Activated CD4-positive, alpha-beta T cell treated with anti-CD3 and anti-CD28 coated beads, Interleukin-10, Interleukin-2, amounts not matched to agents 100 ng/mL and 50 ng/mL, durations not matched to agents 16 hours and 8 hours (primary cell): ENCODE data around the gene SERBP1.
"Not testable (repeated sequence)": the region's sequence is repeated elsewhere in the genome, so short reads cannot be mapped to it uniquely, and the experiment has no call there.

ENCODE experiments used
- DNase-seq: peaks from one replicate; pipeline ENCODE4 v3.0.0-alpha.2; 2020

SERBP1 gene

GRCh38 chr1:67430358-67431155 is at the start of gene SERBP1:
SERBP1 (minus strand) TSS chr1:67430402; CDS start chr1:67430300, 102 bp downstream.
- DNase-seq, result peak; percentile 99

- peak; percentile 48 for DNase-seq
Measured at GRCh38 chr1:67479146-67479891, 49.1 kb upstream of the SERBP1 start.

- DNase-seq, result no peak
Measured at GRCh38 chr1:67476906-67477305, 46.7 kb upstream of the SERBP1 start.

- no peak for DNase-seq
Measured at GRCh38 chr1:67476006-67476482, 45.8 kb upstream of the SERBP1 start.

GRCh38 chr1:67472056-67472455 is 41.9 kb upstream of the SERBP1 start:
- DNase-seq, result no peak

- DNase-seq, result no peak
Measured at GRCh38 chr1:67469431-67469830, 39.2 kb upstream of the SERBP1 start.

- no peak for DNase-seq
Measured at GRCh38 chr1:67468066-67468718, 38.0 kb upstream of the SERBP1 start.

- DNase-seq, result no peak
Measured at GRCh38 chr1:67465375-67465774, 35.2 kb upstream of the SERBP1 start.

- no peak for DNase-seq
Measured at GRCh38 chr1:67464746-67465145, 34.5 kb upstream of the SERBP1 start.

- no peak for DNase-seq
Measured at GRCh38 chr1:67464058-67464457, 33.9 kb upstream of the SERBP1 start.

- no peak for DNase-seq
Measured at GRCh38 chr1:67463298-67463955, 33.2 kb upstream of the SERBP1 start.

GRCh38 chr1:67460676-67461500 is 30.7 kb upstream of the SERBP1 start:
- DNase-seq, result no peak

GRCh38 chr1:67459068-67459467 is 28.9 kb upstream of the SERBP1 start:
- no peak for DNase-seq

GRCh38 chr1:67458663-67459062 is 28.5 kb upstream of the SERBP1 start:
- DNase-seq, result no peak

- DNase-seq, result no peak
Measured at GRCh38 chr1:67457247-67457646, 27.0 kb upstream of the SERBP1 start.

GRCh38 chr1:67451815-67452214 is 21.6 kb upstream of the SERBP1 start:
- DNase-seq, result no peak

GRCh38 chr1:67451356-67451755 is 21.2 kb upstream of the SERBP1 start:
- no peak for DNase-seq

GRCh38 chr1:67446893-67447292 is 16.7 kb upstream of the SERBP1 start:
- no peak for DNase-seq

- DNase-seq, result not testable (repeated sequence)
Measured at GRCh38 chr1:67446014-67446413, 15.8 kb upstream of the SERBP1 start.

GRCh38 chr1:67441739-67442281 is 11.6 kb upstream of the SERBP1 start:
- no peak for DNase-seq

GRCh38 chr1:67441183-67441582 is 11.0 kb upstream of the SERBP1 start:
- DNase-seq, result no peak

GRCh38 chr1:67440339-67440738 is 10.1 kb upstream of the SERBP1 start:
- no peak for DNase-seq
